HCT116 (cell line): Measurements from ENCODE around the gene ATF7. TPM values are rescaled to one million over a fixed set of nuclear protein-coding genes. Genes with fewer than 3 reads are reported as not detected.

ENCODE experiments used
- CEBPB ChIP-seq: IDR thresholded peaks from 2 replicates; pipeline ENCODE4 v1.6.1; 2012; ENCODE audit warnings: low read depth
- EZH2 ChIP-seq: fragments of 200-600 bp; sonication (generic); IDR thresholded peaks from 2 replicates; pipeline ENCODE4 v1.6.1; 2017; ENCODE audit warnings: antibody characterized with exemption, mixed run types
- RAD21 ChIP-seq: IDR thresholded peaks from 2 replicates; pipeline ENCODE4 v1.6.1; 2012; ENCODE audit warnings: low read depth, mild to moderate bottlenecking
- REST ChIP-seq: IDR thresholded peaks from 2 replicates; pipeline ENCODE4 v1.6.1; 2012; ENCODE audit warnings: low read depth
- SP1 ChIP-seq: IDR thresholded peaks from 2 replicates; pipeline ENCODE4 v1.6.1; 2012; ENCODE audit warnings: low read depth
- total RNA-seq: library from RNA; stranded (reverse); gene quantifications from one replicate; pipeline ENCODE4 v1.2.1, GENCODE V29; 2021; ENCODE audit not compliant: unreplicated experiment

Gene ATF7
- total RNA-seq, 1 experiment from 2014 or later, result 24.0 TPM

GRCh38 chr12:53459097-53459496 lies 167.1 kb downstream of the ATF7 start (continued):
- no peak for TF ChIP-seq REST
- TF ChIP-seq SP1, result no peak
- no peak for TF ChIP-seq RAD21
- no peak for TF ChIP-seq CEBPB
- no peak for TF ChIP-seq EZH2

Other genes starting within 250 kb of the ATF7 start
- gene SP1, start 246.2 kb downstream of the ATF7 start, total RNA-seq, result 96.8 TPM
- gene AMHR2, start 202.5 kb downstream of the ATF7 start, total RNA-seq, result not detected
- 216 TPM for gene PRR13, start 184.6 kb downstream of the ATF7 start, total RNA-seq
- gene PCBP2, start 174.3 kb downstream of the ATF7 start, total RNA-seq, result 856 TPM
- gene MAP3K12, start 126.9 kb downstream of the ATF7 start, total RNA-seq, result 16.3 TPM
- 40.1 TPM for gene TARBP2, start 125.1 kb downstream of the ATF7 start, total RNA-seq
- gene NPFF, start 118.9 kb downstream of the ATF7 start, total RNA-seq, result not detected
- 304 TPM for gene ATP5MC2, start 49.7 kb upstream of the ATF7 start, total RNA-seq
- gene CALCOCO1, start 101.1 kb upstream of the ATF7 start, total RNA-seq, result 42.6 TPM
- gene CISTR, start 125.6 kb upstream of the ATF7 start, total RNA-seq, result not detected